Bronchus fibroblast of lung (primary cell): ENCODE results near the gene PRKCD. TPM values are rescaled to one million over a fixed set of nuclear protein-coding genes. Genes with fewer than 3 reads are reported as not detected.

ENCODE experiments used
- total RNA-seq: library from RNA; depleted of rRNA; stranded (reverse); fragments of >200 nt; gene quantifications from 2 replicates; pipeline ENCODE4 v1.2.3, GENCODE V29; 2015

The PRKCD gene
- 2.9 and 5.1 TPM in 2 replicates for total RNA-seq

GRCh38 chr3:53160660-53161449, at the start of gene PRKCD:
PRKCD (plus strand) TSS chr3:53161209; CDS start chr3:53178423, 17,214 bp downstream.

GRCh38 chr3:53130179-53131061, 30.6 kb upstream of the PRKCD start, which contains the start of gene RFT1:
RFT1 (minus strand) TSS chr3:53130435; CDS start chr3:53130400, 35 bp downstream.

Other genes with a start within 250 kb of the PRKCD start
- gene SFMBT1, start 115.1 kb upstream of the PRKCD start, total RNA-seq = 2.4 and 9.8 TPM in 2 replicates
- gene RFT1, start 30.8 kb upstream of the PRKCD start, total RNA-seq = 14.8 and 16.9 TPM in 2 replicates
- 477 and 562 TPM in 2 replicates for gene TKT, start 94.8 kb downstream of the PRKCD start, total RNA-seq
- 7.3 and 8.7 TPM in 2 replicates for gene DCP1A, start 186.3 kb downstream of the PRKCD start, total RNA-seq